GM12875 (cell line): ENCODE data around the gene UBXN10.

Source experiments
- H3K4me3 ChIP-seq: one replicate; pipeline ENCODE4 v1.5.1; 2011; ENCODE audit warnings: low read depth, low read length, control low read depth
- CTCF ChIP-seq: IDR thresholded peaks from 2 replicates; pipeline ENCODE4 v1.5.1; 2011; ENCODE audit warnings: low read depth, mild to moderate bottlenecking, control low read depth, inconsistent platforms, low read length, moderate library complexity, borderline replicate concordance; ENCODE audit not compliant: insufficient read depth

Gene UBXN10, protein sequence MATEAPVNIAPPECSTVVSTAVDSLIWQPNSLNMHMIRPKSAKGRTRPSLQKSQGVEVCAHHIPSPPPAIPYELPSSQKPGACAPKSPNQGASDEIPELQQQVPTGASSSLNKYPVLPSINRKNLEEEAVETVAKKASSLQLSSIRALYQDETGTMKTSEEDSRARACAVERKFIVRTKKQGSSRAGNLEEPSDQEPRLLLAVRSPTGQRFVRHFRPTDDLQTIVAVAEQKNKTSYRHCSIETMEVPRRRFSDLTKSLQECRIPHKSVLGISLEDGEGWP

DNA sequence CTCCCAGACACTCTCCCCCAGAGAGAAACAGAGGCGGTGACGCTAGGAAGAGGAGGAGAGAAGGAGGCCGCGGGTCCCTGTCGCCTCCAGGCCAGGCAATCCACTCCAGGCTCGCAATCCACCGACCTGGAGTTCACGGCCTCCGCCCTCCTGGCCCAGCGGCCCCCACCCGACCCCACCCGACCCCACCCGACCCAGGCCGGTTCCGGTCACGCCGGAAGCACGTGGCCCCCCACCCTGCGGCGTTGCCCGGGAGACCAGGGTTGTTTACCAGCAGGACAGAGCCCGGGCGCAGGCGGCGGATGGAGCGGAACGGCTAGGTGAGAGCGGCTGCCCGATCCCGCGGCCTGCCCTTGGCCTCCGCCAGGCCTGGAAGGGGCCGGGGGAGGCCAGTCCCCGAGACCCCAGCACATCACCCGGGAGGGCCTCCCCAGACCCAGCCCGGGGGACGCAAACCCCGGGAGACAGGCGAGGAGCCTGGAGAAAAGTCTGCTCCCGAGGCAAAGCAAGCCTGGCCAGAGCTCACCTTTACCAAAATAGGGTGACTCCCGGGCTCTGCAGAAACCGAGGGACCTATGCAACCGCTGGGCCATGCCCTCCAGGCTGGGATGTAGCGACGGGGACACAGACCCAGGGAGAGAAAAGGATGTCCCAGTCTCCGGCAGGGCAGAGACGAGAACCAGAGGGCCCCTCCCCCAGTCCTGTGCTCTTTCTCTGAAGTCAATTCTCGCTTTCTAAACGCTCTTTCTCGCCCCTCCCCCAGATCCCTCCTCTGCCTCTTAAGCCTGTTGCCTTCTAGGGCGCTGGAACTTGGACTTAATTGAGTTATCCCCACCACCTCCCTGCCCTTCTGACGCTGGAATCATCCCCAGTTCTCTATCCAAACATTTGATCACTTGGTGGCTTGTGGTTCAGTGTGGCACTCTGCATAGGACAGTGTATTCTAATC is at the start of gene UBXN10, which contains the start of gene PLA2G2C:
UBXN10 (plus strand) TSS at position 263 of the 949 bp plus-strand sequence. CDS start 4,466 bp downstream, outside the sequence.
PLA2G2C (minus strand) TSS at position 685 of the 949 bp plus-strand sequence. CDS start 9,155 bp downstream, outside the sequence.
- TF ChIP-seq CTCF = no peak
- H3K4me3 ChIP-seq = peak within 1 kb of the TSS; percentile 21

DNA sequence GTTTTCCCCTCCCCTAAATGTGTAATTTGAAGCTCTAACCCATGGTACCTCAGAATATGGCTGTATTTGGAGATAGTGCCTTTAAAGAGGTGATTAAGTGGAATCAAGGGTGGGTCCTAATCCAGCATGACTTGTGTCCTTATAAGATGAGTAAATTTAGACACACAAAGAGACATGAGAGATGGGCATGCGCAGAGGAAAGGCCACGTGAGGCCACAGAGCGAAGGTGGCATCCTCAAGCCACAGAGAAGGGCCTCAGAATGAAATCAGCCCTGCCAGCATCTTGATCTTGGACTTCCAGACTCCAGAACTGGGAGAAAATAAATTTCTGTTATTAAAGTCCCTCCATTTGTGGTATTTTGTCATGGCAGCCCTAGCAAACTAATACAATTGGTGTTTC is 49.6 kb upstream of the UBXN10 start:
- no peak for TF ChIP-seq CTCF
- no peak overlapping the region for H3K4me3 ChIP-seq

GRCh38 chr1:20137055-20137454 is 48.8 kb upstream of the UBXN10 start:
- no peak for TF ChIP-seq CTCF
- H3K4me3 ChIP-seq = no peak overlapping the region

DNA sequence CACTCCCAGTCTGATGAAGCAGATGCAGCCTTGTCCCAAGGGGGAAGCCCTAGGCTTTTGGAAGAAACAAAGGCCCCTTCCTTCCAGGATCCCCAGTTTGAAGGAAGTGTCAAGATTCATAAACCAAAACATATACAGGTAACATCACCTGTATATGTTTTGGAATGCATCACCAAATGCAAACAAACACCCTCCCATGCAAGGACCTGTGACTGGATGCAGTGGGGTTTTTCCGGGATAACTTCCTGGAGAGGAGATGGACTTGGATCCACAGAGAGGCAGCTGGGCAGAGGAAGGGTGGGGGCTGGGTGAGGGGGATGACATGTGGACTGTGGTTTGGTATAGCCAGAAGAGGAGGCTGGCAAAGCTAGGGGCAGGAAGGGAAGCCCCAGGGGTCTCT is 48.3 kb upstream of the UBXN10 start:
- no peak for TF ChIP-seq CTCF
- no peak overlapping the region for H3K4me3 ChIP-seq

GRCh38 chr1:20138346-20138745 is 47.5 kb upstream of the UBXN10 start:
- no peak overlapping the region for H3K4me3 ChIP-seq
- TF ChIP-seq CTCF = no peak

- TF ChIP-seq CTCF = no peak
- no peak within 1 kb of the TSS for H3K4me3 ChIP-seq
These were observed 46.8 kb upstream of the UBXN10 start, which contains the start of gene PLA2G2F for GRCh38 chr1:20138961-20139550. Gene PLA2G2F, plus strand, starts transcription at chr1:20139323. Its CDS starts 105 bp downstream, at chr1:20139428.
